ENCODE measurements around the gene VPS26C. TPM values are rescaled to one million over a fixed set of nuclear protein-coding genes. Genes with fewer than 3 reads are reported as not detected.

VPS26C gene
- total and polyA plus RNA-seq, 9 of the 15 experiments (the other 6 are each of a cell fraction or from before 2014, with no cell fraction given): 32.8 to 48.7 (median 42.1) TPM

- TF ChIP-seq ZHX1 (conservative IDR thresholded peaks at IDR 0.05; ENCODE audit: low read length): no peak
- peak; percentile 12; the same call in 1 of the 2 replicates for TF ChIP-seq LCOR (CRISPR knock-in tag; IDR thresholded peaks at IDR 0.05)
- TF ChIP-seq ZNF76 (CRISPR knock-in tag; IDR thresholded peaks at IDR 0.05; ENCODE audit: borderline replicate concordance): peak; percentile 53; the same call in 1 of the 2 replicates
- peak; percentile 39 for TF ChIP-seq TCF7 (IDR thresholded peaks at IDR 0.05; ENCODE audit: borderline replicate concordance)
- TF ChIP-seq NR2C1 (IDR thresholded peaks at IDR 0.05): peak; percentile 93
- TF ChIP-seq NR2C1 (tag; IDR thresholded peaks at IDR 0.05): peak; percentile 94
- TF ChIP-seq POLR2AphosphoS5 (IDR thresholded peaks at IDR 0.05; ENCODE audit: control insufficient read depth, insufficient read depth, low read depth, low read length): peak; percentile 72; the same call in 1 of the 2 replicates
- TF ChIP-seq ELF2 (CRISPR knock-in tag; IDR thresholded peaks at IDR 0.05): peak; percentile 80
- peak; percentile 35 for TF ChIP-seq ASH1L (IDR thresholded peaks at IDR 0.05; ENCODE audit: borderline replicate concordance, low read depth, partially characterized antibody)
- TF ChIP-seq CXXC5 (CRISPR knock-in tag; IDR thresholded peaks at IDR 0.05): peak; percentile 97
- peak; percentile 67 for TF ChIP-seq SOX6 (IDR thresholded peaks at IDR 0.05)
- TF ChIP-seq JUN (IDR thresholded peaks at IDR 0.05; ENCODE audit: borderline replicate concordance, low read depth, low read length): peak; percentile 50; the same call in 1 of the 2 replicates
- TF ChIP-seq JUN (CRISPR knock-in tag; IDR thresholded peaks at IDR 0.05; ENCODE audit: borderline replicate concordance): peak; percentile 81; the same call in 1 of the 2 replicates
- no peak for TF ChIP-seq RNF219 (CRISPR knock-in tag; IDR thresholded peaks at IDR 0.05)
- no peak for TF ChIP-seq KDM1A (IDR thresholded peaks at IDR 0.05)
- TF ChIP-seq SETDB1 (IDR thresholded peaks at IDR 0.05; ENCODE audit: low read length): peak; percentile 91
- no peak for TF ChIP-seq ZNF124 (CRISPR knock-in tag; IDR thresholded peaks at IDR 0.05)
- peak; percentile 53; the same call in 1 of the 2 replicates for TF ChIP-seq ZNF316 (IDR thresholded peaks at IDR 0.05)
- TF ChIP-seq AFF4 (CRISPR knock-in tag; IDR thresholded peaks at IDR 0.05): 0 out of 2 replicates have a peak, but pooled peaks have one; percentile 54
- peak; percentile 86; the same call in 1 of the 2 replicates for TF ChIP-seq ZNF12 (CRISPR knock-in tag; IDR thresholded peaks at IDR 0.05)
Measured at GRCh38 chr21:37267269-37268185, at the start of gene VPS26C (continued).

All from K562 (cell line).